Adipocyte (in vitro differentiated cells): ENCODE results near the gene SLC10A2.
"Not testable (repeated sequence)": the region's sequence is repeated elsewhere in the genome, so short reads cannot be mapped to it uniquely, and the experiment has no call there.

Experiments used
- DNase-seq: peaks from one replicate; pipeline ENCODE4 v3.0.0-alpha.2; 2015; ENCODE audit warnings: low read depth
- H3K27me3 ChIP-seq: replicated peaks from 2 replicates; pipeline ENCODE4 v1.7.0; 2013; ENCODE audit warnings: mild to moderate bottlenecking, low read length, moderate library complexity; ENCODE audit not compliant: control insufficient read depth, insufficient read depth
- H3K36me3 ChIP-seq: 2 replicates; pipeline ENCODE4 v1.7.0; 2013; ENCODE audit warnings: low read length, mild to moderate bottlenecking, moderate library complexity; ENCODE audit not compliant: control insufficient read depth, insufficient read depth, severe bottlenecking
- H3K4me1 ChIP-seq: 2 replicates; pipeline ENCODE4 v1.7.0; 2013; ENCODE audit warnings: mild to moderate bottlenecking, low read length, moderate library complexity; ENCODE audit not compliant: control insufficient read depth, insufficient read depth
- H3K4me3 ChIP-seq: 2 replicates; pipeline ENCODE4 v1.7.0; 2013; ENCODE audit warnings: mild to moderate bottlenecking, low read length, moderate library complexity
- H3K9ac ChIP-seq: 2 replicates; pipeline ENCODE4 v1.7.0; 2013; ENCODE audit warnings: mild to moderate bottlenecking, low read length, moderate library complexity
- H3K9me3 ChIP-seq: 2 replicates; pipeline ENCODE4 v1.7.0; 2013; ENCODE audit warnings: mild to moderate bottlenecking, low read length, moderate library complexity; ENCODE audit not compliant: control insufficient read depth

Gene SLC10A2, protein sequence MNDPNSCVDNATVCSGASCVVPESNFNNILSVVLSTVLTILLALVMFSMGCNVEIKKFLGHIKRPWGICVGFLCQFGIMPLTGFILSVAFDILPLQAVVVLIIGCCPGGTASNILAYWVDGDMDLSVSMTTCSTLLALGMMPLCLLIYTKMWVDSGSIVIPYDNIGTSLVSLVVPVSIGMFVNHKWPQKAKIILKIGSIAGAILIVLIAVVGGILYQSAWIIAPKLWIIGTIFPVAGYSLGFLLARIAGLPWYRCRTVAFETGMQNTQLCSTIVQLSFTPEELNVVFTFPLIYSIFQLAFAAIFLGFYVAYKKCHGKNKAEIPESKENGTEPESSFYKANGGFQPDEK

DNA sequence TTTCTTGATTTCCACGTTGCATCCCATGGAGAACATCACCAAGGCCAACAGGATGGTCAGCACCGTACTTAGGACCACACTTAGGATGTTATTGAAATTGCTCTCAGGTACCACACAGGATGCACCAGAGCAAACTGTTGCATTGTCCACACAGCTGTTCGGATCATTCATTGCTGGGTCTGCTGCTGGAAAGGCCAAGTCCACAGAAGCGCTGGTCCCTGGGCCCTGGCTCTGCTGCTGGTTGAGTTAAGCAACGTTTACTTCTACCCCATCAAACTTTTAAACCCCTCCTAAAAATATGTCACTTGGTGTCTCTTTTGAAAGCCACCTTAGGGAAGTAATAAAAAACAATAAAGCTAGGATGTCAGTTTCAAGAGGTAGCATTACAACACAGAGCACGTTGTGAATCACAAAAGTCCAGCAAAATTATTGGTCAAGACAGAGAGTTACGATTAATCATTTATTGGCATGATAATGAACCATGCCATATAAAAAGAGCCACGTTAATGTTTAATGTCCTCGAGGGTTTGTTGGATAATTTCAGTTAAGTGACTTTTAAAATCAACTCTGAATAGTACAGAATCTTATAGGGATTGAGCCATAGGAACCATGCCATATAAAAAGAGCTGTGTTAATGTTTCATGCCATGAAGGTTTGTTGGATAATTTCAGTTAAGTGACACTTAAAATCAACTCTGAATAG, at the start of gene SLC10A2:
Gene SLC10A2, minus strand, starts transcription at position 339 of the 702 bp plus-strand sequence. Its CDS starts 168 bp downstream, at position 171.
- H3K9ac ChIP-seq = no peak within 1 kb of the TSS
- no peaks in the 10 kb centered on the region for H3K27me3 ChIP-seq
- no peak for DNase-seq
- no peaks in the 10 kb centered on the region for H3K4me1 ChIP-seq
- no peaks in the 10 kb centered on the region for H3K9me3 ChIP-seq
- no peaks in the 10 kb centered on the region for H3K36me3 ChIP-seq
- no peak within 1 kb of the TSS for H3K4me3 ChIP-seq

DNA sequence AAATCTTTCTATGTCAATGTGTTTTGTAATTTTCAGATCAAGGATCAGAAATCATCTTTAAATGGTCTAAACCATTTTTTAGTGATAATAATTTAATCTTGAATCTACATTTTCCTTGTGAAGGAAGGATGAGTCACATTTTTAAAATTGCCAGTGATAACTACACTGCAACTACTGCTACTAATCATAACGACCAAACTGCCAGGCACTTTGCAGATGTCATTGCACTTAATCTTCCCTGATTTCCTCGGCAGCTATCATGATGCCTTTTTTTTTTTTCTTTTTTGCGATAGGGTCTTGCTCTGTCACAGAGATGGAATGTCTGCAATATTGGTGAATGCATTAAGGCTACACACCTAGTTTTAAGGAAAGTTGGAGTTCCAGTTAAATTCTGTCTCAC, 41.4 kb upstream of the SLC10A2 start:
- H3K9ac ChIP-seq = no peak overlapping the region
- no peak overlapping the region for H3K4me3 ChIP-seq
- no peaks in the 10 kb centered on the region for H3K4me1 ChIP-seq
- DNase-seq = no peak
- H3K9me3 ChIP-seq = no peaks in the 10 kb centered on the region
- H3K27me3 ChIP-seq = no peaks in the 10 kb centered on the region
- no peaks in the 10 kb centered on the region for H3K36me3 ChIP-seq

DNA sequence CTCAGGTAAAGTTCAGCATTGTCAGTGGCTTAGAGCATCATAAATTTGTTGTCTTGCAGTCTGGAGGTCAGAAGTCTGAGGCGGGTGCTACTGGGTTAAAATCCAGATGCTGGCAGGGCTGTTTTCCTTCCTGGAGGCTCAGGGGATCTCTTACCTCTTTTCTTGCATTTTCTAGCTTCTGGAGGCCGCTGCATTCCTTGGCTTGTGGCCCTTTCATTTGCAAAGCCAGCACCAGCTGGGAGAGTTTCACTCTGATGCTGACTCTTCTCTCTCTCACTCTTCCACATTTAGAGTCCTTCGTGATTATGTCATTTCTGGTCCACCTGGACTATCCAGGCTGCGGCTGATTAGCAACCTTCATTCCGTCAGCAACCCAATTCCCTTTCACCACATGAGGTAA, 38.1 kb upstream of the SLC10A2 start:
- Histone ChIP-seq H3K27me3 (no peaks in the 10 kb centered on the region), H3K9me3 (no peaks in the 10 kb centered on the region), H3K4me3 (no peak overlapping the region), H3K9ac (no peak overlapping the region), H3K4me1 (no peaks in the 10 kb centered on the region), H3K36me3 (no peaks in the 10 kb centered on the region)
- DNase-seq = no peak

- not testable (repeated sequence) for H3K36me3 ChIP-seq, H3K9me3 ChIP-seq, H3K27me3 ChIP-seq, H3K4me1 ChIP-seq, DNase-seq, H3K9ac ChIP-seq, H3K4me3 ChIP-seq
Observed at GRCh38 chr13:103103456-103103855, 37.2 kb upstream of the SLC10A2 start.

DNA sequence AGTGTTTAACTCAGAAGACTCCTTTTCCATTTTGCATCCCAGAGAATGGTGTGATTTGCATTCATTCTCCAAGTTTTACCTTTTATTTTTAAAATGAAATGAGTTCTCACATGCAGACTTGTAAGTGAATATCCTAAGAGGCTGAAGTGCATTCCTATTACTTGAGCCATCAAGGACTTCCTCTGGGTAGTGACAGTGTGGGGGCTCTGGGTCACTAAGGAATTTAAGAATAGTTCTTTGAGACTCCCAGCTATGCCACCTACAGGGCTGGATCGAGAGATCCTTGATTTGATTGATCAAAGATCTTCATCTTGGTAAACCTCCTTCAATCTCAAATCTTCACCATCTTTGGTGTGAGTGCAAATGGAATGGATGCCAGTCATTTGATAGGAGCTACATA, 36.3 kb upstream of the SLC10A2 start:
- H3K36me3 ChIP-seq = no peaks in the 10 kb centered on the region
- H3K9me3 ChIP-seq = no peaks in the 10 kb centered on the region
- no peaks in the 10 kb centered on the region for H3K27me3 ChIP-seq
- H3K4me1 ChIP-seq = no peaks in the 10 kb centered on the region
- no peak for DNase-seq
- no peak overlapping the region for H3K4me3 ChIP-seq
- no peak overlapping the region for H3K9ac ChIP-seq

GRCh38 chr13:103101901-103102300, 35.7 kb upstream of the SLC10A2 start:
- no peak overlapping the region for H3K9ac ChIP-seq
- no peaks in the 10 kb centered on the region for H3K9me3 ChIP-seq
- H3K36me3 ChIP-seq = no peaks in the 10 kb centered on the region
- no peaks in the 10 kb centered on the region for H3K27me3 ChIP-seq
- no peak overlapping the region for H3K4me3 ChIP-seq
- DNase-seq = no peak
- no peaks in the 10 kb centered on the region for H3K4me1 ChIP-seq

DNA sequence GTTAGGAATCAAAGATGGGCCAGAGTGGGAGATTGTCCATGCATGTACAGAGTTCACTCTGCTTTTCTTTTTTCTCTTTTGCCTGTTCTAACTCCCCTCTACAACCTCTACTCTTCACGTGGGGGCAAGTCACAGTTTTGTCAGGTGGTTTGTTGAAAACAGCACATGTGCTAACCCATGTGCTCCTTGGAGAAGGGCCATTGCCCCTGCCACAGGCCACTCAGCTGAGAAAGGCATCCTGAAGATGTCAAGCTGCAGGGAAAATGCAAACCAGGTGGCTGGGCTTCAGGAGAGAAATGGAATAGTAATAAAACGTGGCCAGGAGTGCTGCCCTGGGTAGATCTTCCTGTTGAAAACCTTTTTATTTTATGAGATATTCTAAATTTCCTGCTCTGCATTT, 35.3 kb upstream of the SLC10A2 start:
- no peak overlapping the region for H3K4me3 ChIP-seq
- H3K9ac ChIP-seq = no peak overlapping the region
- H3K36me3 ChIP-seq = no peaks in the 10 kb centered on the region
- H3K27me3 ChIP-seq = no peaks in the 10 kb centered on the region
- H3K4me1 ChIP-seq = no peaks in the 10 kb centered on the region
- no peaks in the 10 kb centered on the region for H3K9me3 ChIP-seq
- no peak for DNase-seq

DNA sequence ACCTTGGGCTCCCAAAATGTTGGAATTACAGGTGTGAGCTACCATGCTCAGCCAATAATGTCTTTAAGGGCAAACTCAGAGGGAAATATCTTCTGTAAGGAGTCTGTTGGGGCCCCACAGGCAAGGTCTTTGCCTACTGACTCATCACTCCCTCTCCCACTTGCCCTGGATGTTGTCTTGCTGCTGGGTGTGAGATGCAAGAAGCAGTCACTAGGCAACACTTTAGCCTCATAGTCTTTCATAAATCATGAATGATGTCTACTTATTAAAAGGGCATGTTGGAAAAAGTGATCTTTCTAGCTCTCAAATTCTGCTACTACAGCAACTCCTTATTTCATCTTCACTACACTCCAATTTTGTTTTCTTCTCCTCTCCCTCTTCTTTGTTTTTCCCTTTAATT, 34.6 kb upstream of the SLC10A2 start:
- H3K4me1 ChIP-seq = no peaks in the 10 kb centered on the region

GRCh38 chr13:103099722-103100293, 33.6 kb upstream of the SLC10A2 start:
- Histone ChIP-seq H3K4me1 (no peaks in the 10 kb centered on the region), H3K36me3 (no peaks in the 10 kb centered on the region), H3K9me3 (no peaks in the 10 kb centered on the region), H3K9ac (no peak overlapping the region), H3K27me3 (no peaks in the 10 kb centered on the region), H3K4me3 (no peak overlapping the region)
- no peak for DNase-seq

More for the DNA sequence above, 34.6 kb upstream of the SLC10A2 start:
- Histone ChIP-seq H3K9me3 (no peaks in the 10 kb centered on the region), H3K4me3 (no peak overlapping the region), H3K36me3 (no peaks in the 10 kb centered on the region), H3K27me3 (no peaks in the 10 kb centered on the region), H3K9ac (no peak overlapping the region)
- no peak for DNase-seq

DNA sequence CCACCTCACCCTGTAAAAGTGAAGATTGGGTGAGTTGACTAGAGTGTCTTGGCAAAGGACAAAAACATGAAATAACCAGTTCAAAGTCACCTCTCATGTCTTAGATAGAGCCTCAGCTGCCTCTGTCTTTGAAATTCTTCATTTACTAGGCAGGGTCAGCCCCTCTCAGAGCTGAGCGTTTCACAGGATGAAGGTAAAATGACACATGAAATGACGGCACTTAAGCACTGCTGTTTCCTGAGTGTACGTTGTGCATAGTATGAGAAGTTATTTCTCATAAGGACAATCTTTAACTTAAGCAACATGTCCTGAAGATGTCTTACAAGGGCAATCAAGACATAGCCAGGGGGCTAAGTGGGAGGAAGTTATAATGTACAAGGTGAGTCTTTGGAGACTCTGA, 32.3 kb upstream of the SLC10A2 start:
- no peak overlapping the region for H3K9ac ChIP-seq

GRCh38 chr13:103097366-103097928, 31.2 kb upstream of the SLC10A2 start:
- Histone ChIP-seq H3K9me3 (peaks cover 3% of the 10 kb centered on the region), H3K27me3 (no peaks in the 10 kb centered on the region), H3K4me3 (no peak overlapping the region), H3K4me1 (no peaks in the 10 kb centered on the region), H3K9ac (no peak overlapping the region), H3K36me3 (no peaks in the 10 kb centered on the region)
- DNase-seq = no peak

More for the DNA sequence above, 32.3 kb upstream of the SLC10A2 start:
- H3K27me3 ChIP-seq = no peaks in the 10 kb centered on the region
- no peaks in the 10 kb centered on the region for H3K36me3 ChIP-seq
- no peak overlapping the region for H3K4me3 ChIP-seq
- no peak for DNase-seq
- H3K4me1 ChIP-seq = no peaks in the 10 kb centered on the region
- H3K9me3 ChIP-seq = no peaks in the 10 kb centered on the region
